GM19467 (cell line): ENCODE data around the gene PALLD.
"Not testable (repeated sequence)": the region's sequence is repeated elsewhere in the genome, so short reads cannot be mapped to it uniquely, and the experiment has no call there.

Experiments used
- ATAC-seq: cut with Tn5 transposase; IDR thresholded peaks from one replicate; pipeline ENCODE4 v1.9.1; 2021; ENCODE audit warnings: mild to moderate bottlenecking, moderate library complexity; ENCODE audit not compliant: unreplicated experiment

Gene PALLD

DNA sequence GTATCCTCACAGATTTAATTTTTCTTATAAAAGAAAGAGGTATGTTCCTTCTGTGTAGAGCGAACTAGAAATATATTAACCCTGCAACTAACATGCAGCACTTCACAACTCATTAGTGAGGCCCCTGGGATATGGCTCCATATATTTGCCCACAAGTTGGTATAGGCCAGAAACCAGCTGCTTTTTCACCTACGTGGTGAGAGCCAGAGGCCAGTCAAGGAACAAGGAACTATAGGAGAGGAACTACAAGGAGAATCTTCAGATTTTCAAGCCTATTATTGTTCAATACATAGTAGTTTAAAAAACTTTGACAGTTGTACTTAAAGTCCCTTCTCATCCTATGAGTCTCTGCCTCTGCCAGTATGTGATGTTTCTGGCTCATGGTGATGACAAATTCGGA lies 307.3 kb downstream of the PALLD start:
- no peak for ATAC-seq

GRCh38 chr4:168805341-168805740 lies 308.5 kb downstream of the PALLD start:
- no peak for ATAC-seq

DNA sequence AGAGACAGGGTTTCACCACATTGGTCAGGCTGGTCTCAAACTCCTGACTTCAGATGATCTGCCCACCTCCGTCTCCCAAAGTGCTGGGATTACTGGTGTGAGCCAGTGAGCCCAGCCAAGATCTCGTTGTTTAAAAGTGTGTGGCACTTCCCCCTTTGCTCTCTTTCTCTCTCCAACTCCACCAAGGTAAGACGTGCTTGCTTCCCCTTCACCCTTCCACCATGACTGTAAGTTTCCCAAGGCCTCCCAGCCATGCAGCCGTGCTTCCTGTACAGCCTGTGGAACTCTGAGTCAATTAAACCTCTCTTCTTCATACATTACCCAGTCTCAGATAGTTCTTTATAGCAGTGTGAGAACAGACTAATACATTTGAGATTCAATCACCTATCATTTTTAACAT lies 309.4 kb downstream of the PALLD start:
- not testable (repeated sequence) for ATAC-seq

GRCh38 chr4:168811207-168811606 lies 314.4 kb downstream of the PALLD start:
- ATAC-seq: no peak

DNA sequence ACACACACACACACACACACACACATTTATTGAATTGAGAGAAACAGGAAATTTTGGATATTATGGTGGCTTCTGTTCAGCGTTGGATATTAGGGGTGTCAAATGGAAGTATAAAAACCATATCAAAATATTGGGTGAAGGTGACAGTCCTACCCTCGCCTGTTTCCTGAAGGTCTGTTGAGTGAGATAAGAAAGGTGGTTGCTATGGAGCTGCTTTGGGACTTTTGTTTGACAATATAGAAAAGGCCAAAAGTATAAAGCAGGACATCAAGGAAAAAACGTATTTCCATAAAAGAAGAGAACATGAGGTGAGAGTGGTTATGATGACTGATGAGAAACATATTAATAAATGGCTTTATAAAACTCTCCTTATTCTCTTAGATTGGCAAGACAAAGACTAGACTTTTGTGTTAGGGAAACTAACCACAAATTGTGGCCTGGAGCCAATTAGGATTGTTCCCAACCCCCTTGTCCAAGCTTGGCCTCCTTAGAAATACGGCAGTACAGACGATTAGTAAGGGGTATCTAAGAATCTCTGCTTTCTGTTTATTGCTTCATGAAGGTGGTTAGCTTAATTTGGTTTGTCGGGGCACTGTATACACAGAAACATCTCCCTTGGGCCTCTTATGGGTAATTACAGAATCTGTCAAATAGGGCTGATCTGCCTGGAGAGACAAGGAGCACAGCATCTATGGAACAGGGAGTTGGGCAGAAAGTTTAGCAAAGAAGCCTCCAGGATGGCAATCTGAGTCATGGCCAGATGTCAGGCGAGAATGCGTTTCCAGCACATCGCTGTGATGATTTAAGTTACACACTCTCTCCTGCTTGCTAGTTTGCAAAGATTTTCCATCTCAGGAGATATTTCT lies 315.2 kb downstream of the PALLD start:
- ATAC-seq: no peak

DNA sequence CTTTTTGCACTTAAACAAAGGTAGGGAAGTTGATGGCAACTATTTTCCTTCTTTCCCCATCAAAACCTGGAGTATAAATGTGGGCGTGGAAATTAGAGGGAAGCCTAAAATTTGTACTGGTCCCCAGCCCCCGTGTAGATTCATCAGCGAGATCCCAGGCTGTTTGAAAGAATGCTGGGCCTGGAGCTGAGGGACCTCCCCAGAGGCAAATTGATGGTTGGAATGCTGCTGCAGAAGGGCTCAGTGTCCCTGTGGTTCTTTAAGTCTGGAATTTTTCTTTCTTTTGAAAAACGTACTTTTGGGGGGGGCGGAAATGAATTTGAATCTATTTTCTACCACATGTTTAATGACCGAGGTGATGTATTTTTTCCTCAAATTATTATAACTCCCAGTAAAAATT lies 316.0 kb downstream of the PALLD start:
- no peak for ATAC-seq

GRCh38 chr4:168813890-168814289 lies 317.0 kb downstream of the PALLD start:
- ATAC-seq: no peak

DNA sequence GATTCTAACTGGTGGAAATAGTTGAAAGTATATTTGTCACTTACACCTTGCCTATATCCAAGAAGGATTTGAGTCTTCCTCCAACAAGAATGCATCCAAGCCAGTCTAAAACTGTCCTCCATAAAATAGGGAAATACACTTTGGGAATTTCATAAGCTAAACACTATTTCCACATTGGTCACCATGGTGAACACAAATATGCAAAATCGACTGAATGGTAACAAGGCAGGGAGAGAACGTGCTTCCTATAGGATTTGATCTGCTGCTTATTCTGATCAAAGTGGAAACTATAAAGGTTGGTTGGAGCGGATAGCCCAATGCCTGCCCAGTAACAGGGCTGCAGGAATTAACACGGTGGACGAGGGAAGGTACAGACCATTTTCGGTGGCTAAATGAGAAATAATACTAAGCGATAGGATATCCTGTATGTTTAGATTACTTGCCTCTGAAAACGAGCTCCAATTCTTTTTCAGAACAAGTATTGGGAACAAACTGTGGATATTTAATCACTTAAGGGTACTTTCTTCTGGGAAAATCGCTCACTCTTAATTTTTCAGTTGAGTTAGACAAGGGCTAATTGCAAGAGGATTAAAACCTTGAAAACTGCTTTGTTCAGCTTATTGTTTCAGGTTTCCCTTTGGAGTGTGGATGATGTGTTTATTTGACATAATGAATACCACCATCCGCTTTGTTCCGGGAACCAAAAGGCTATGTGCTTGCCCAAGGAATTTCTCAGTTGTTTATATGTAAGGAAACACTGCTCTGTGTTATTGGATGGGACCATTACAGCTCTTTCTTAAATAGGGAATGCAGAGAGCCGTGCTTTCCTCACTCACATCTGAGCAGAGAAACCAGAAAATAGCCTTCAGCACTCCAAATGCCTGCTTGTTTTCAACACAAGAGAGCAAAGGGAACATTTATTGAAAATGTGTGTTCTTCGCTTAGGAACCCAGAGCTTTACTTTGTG lies 318.8 kb downstream of the PALLD start:
- no peak for ATAC-seq

DNA sequence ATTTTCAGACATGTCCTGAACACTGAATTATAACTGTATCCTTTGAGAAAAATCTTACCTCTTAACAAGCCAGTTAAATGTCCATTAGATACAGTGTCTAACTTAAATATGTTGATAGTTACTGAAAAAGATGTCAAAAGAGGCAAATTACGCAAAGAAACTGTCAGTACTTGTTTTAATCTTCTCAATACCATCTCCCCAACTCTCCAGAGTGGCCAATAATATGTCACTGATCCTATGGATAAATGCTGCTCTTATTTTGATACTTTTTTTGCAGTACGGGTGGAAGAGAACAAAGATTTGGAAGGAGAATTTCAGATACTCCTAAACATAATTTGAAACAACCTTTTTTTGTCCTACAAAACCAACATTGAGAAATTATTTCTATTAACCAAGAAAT lies 320.5 kb downstream of the PALLD start:
- ATAC-seq: no peak

DNA sequence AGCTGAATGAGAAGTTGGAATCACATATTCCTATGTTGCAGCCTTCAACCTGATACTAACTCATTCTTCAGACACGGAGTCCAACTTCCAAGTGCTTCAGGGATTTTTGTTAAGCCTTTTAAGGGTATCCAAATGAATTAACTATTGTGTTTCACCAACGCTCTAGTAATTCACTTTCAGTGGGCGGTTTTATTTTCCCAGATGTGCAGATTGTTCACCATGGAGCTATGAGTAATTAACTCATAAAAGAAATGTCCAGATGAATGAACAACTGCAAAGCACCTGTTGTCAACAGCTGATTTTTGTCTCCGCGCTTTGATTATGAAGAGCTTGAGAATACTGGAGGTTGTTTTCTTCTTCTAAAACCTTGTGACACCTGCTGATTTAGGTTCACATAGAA lies 325.6 kb downstream of the PALLD start:
- no peak for ATAC-seq

- no peak for ATAC-seq
Measured at GRCh38 chr4:168825975-168826374, 329.1 kb downstream of the PALLD start.

DNA sequence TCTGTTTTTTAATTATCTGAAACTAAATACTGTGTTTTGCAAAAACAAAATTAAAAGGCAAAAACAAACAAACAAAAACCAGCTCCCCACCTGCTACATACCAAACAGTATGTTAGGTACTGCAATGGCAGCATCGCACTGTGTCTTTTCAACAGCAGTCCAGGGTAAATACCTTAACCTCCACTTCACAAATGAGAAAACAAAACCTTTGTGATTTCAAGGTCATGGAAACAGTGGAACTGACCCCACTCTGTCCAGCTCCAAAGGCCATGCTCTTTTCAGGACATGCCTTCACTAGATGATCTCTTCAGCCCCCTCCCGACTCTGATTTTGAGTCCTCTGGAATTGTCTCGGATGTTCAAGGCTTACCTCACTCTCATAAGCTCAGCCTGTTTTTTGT lies 329.8 kb downstream of the PALLD start:
- no peak for ATAC-seq

- no peak for ATAC-seq
Measured at GRCh38 chr4:168830777-168831512, 334.1 kb downstream of the PALLD start.

GRCh38 chr4:168831585-168831918 lies 334.7 kb downstream of the PALLD start:
- no peak for ATAC-seq

GRCh38 chr4:168831919-168832762 lies 335.3 kb downstream of the PALLD start:
- peak; percentile 93 for ATAC-seq

- no peak for ATAC-seq
Measured at GRCh38 chr4:168832763-168833575, 336.1 kb downstream of the PALLD start.

DNA sequence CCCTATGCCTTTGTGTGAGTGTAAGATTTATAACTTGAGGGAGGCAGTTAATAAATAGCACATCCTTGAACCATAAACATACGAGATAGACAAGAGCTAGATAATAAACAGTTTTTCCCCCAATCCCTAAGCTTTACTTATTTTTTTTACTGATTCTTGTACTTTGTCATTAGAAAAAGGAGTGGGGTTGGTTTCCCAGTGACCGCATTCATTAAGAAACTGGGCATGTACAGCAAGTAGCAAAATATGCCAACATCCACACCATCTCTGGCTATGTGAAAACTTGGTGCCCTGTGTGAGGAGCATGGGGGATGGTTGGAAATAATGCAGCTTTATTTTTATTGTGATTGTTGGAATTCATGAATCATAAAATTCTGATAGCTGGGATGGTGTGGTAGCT lies 337.0 kb downstream of the PALLD start:
- ATAC-seq: no peak

GRCh38 chr4:168835880-168836454 lies 339.1 kb downstream of the PALLD start:
- ATAC-seq: no peak

- no peak for ATAC-seq
Measured at GRCh38 chr4:168836490-168836889, 339.6 kb downstream of the PALLD start.
